ENCODE data around the gene SMAD2.

GRCh38 chr18:47801817-47802216 is 128.6 kb downstream of the SMAD2 start:
- TF ChIP-seq POLR2A (IDR thresholded peaks at IDR 0.05; ENCODE audit: low read depth, low read length) (no peak), POLR2AphosphoS5 (IDR thresholded peaks at IDR 0.05; ENCODE audit: low read depth, low read length) (no peak)
